H9 (cell line): Measurements from ENCODE around the gene SWSAP1. TPM values are rescaled to one million over a fixed set of nuclear protein-coding genes. Genes with fewer than 3 reads are reported as not detected.

Source experiments
- DNase-seq: peaks from one replicate; pipeline ENCODE4 v3.0.0-alpha.2; 2017
- H2AFZ ChIP-seq: one replicate; pipeline ENCODE4 v1.6.1; 2013; ENCODE audit warnings: mild to moderate bottlenecking, low read length, control low read depth, moderate library complexity
- H2AK5ac ChIP-seq: 2 replicates; pipeline ENCODE4 v1.6.1; 2013; ENCODE audit warnings: low read length, control low read depth, mixed read lengths; ENCODE audit not compliant: insufficient read length
- H2BK120ac ChIP-seq: one replicate; pipeline ENCODE4 v1.6.1; 2013; ENCODE audit warnings: low read depth, mild to moderate bottlenecking, low read length, control low read depth, inconsistent platforms; ENCODE audit not compliant: poor library complexity, severe bottlenecking
- H2BK12ac ChIP-seq: 2 replicates; pipeline ENCODE4 v1.6.1; 2013; ENCODE audit warnings: low read length, control low read depth, mixed read lengths, low read depth; ENCODE audit not compliant: insufficient read length
- H2BK15ac ChIP-seq: 2 replicates; pipeline ENCODE4 v1.6.1; 2013; ENCODE audit warnings: low read depth, low read length, control low read depth
- H2BK20ac ChIP-seq: one replicate; pipeline ENCODE4 v1.6.1; 2013; ENCODE audit warnings: low read depth, mild to moderate bottlenecking, low read length, control low read depth, inconsistent platforms; ENCODE audit not compliant: poor library complexity, severe bottlenecking
- H2BK5ac ChIP-seq: 2 replicates; pipeline ENCODE4 v1.6.1; 2013; ENCODE audit warnings: low read length, control low read depth, mixed read lengths; ENCODE audit not compliant: insufficient read length
- H3K14ac ChIP-seq: 2 replicates; pipeline ENCODE4 v1.6.1; 2013; ENCODE audit warnings: low read length, control low read depth; ENCODE audit not compliant: insufficient read depth
- H3K18ac ChIP-seq: 2 replicates; pipeline ENCODE4 v1.6.1; 2013; ENCODE audit warnings: low read depth, mild to moderate bottlenecking, mixed read lengths, low read length, control low read depth; ENCODE audit not compliant: insufficient read length
- H3K23ac ChIP-seq: 2 replicates; pipeline ENCODE4 v1.6.1; 2013; ENCODE audit warnings: low read length, control low read depth, mixed read lengths, low read depth; ENCODE audit not compliant: insufficient read length
- H3K23me2 ChIP-seq: 2 replicates; pipeline ENCODE4 v1.6.1; 2013; ENCODE audit warnings: low read depth, mild to moderate bottlenecking, mixed read lengths, low read length, control low read depth; ENCODE audit not compliant: insufficient read length, poor library complexity, severe bottlenecking
- H3K27ac ChIP-seq: 2 replicates; pipeline ENCODE4 v1.5.1; 2013; ENCODE audit warnings: low read length, control low read depth, mixed read lengths, low read depth; ENCODE audit not compliant: insufficient read length
- H3K27me3 ChIP-seq: 2 replicates; pipeline ENCODE4 v1.6.1; 2013; ENCODE audit warnings: low read length, control low read depth, inconsistent platforms; ENCODE audit not compliant: insufficient read depth
- H3K4ac ChIP-seq: 2 replicates; pipeline ENCODE4 v1.6.1; 2013; ENCODE audit warnings: low read depth, mild to moderate bottlenecking, control low read depth, inconsistent platforms, low read length, moderate library complexity
- H3K4me1 ChIP-seq: 2 replicates; pipeline ENCODE4 v1.6.1; 2013; ENCODE audit warnings: low read length, control low read depth, inconsistent platforms; ENCODE audit not compliant: insufficient read depth
- H3K4me2 ChIP-seq: 2 replicates; pipeline ENCODE4 v1.6.1; 2013; ENCODE audit warnings: low read length, control low read depth, mixed read lengths; ENCODE audit not compliant: insufficient read length, insufficient read depth
- H3K56ac ChIP-seq: 2 replicates; pipeline ENCODE4 v1.6.1; 2013; ENCODE audit warnings: low read depth, mild to moderate bottlenecking, mixed read lengths, low read length, control low read depth; ENCODE audit not compliant: insufficient read length
- H3K79me1 ChIP-seq: 2 replicates; pipeline ENCODE4 v1.6.1; 2013; ENCODE audit warnings: low read depth, mild to moderate bottlenecking, moderate library complexity, low read length, control low read depth, inconsistent platforms; ENCODE audit not compliant: insufficient read depth, poor library complexity, severe bottlenecking
- H3K79me2 ChIP-seq: 2 replicates; pipeline ENCODE4 v1.6.1; 2013; ENCODE audit warnings: low read length, control low read depth, inconsistent platforms; ENCODE audit not compliant: insufficient read depth
- H3K9ac ChIP-seq: 2 replicates; pipeline ENCODE4 v1.6.1; 2013; ENCODE audit warnings: low read length, control low read depth, mixed read lengths; ENCODE audit not compliant: insufficient read length; ENCODE audit errors: extremely low read depth
- H3K9me3 ChIP-seq: one replicate; pipeline ENCODE4 v1.6.1; 2013; ENCODE audit warnings: low read depth, low read length, inconsistent platforms; ENCODE audit not compliant: control insufficient read depth
- H3T11ph ChIP-seq: one replicate; pipeline ENCODE4 v1.6.1; 2013; ENCODE audit warnings: mild to moderate bottlenecking, low read length, control low read depth, inconsistent platforms
- H4K20me1 ChIP-seq: one replicate; pipeline ENCODE4 v1.6.1; 2013; ENCODE audit not compliant: control insufficient read depth, insufficient read length, insufficient read depth
- H4K5ac ChIP-seq: 2 replicates; pipeline ENCODE4 v1.6.1; 2013; ENCODE audit warnings: low read depth, mild to moderate bottlenecking, mixed read lengths, low read length, control low read depth; ENCODE audit not compliant: insufficient read length
- H4K8ac ChIP-seq: replicated peaks from 2 replicates; pipeline ENCODE4 v1.6.1; 2013; ENCODE audit warnings: low read length, control low read depth, mixed read lengths, low read depth; ENCODE audit not compliant: insufficient read length
- H4K91ac ChIP-seq: 2 replicates; pipeline ENCODE4 v1.6.1; 2013; ENCODE audit warnings: low read depth, mild to moderate bottlenecking, moderate library complexity, mixed read lengths, low read length, control low read depth; ENCODE audit not compliant: insufficient read length
- H3K27ac Mint-ChIP-seq, 3 experiments: 2 replicates in 2 of 3; 3 replicates in 1 of 3; pipeline ENCODE4 v1.8.0; 2020 to 2021; ENCODE audit warnings: mixed read lengths in 3 of 3, mild to moderate bottlenecking in 1 of 3, moderate library complexity in 1 of 3
- H3K27me3 Mint-ChIP-seq: 2 replicates; pipeline ENCODE4 v1.8.0; 2021; ENCODE audit warnings: low read depth, mild to moderate bottlenecking, moderate library complexity, mixed read lengths
- H3K36me3 Mint-ChIP-seq, 3 experiments: 2 replicates in 2 of 3; 3 replicates in 1 of 3; pipeline ENCODE4 v1.8.0; 2020 to 2021; ENCODE audit warnings: low read depth in 3 of 3, mixed read lengths in 3 of 3; ENCODE audit not compliant: insufficient read depth in 1 of 3
- H3K4me1 Mint-ChIP-seq, 2 experiments: 2 replicates each; pipeline ENCODE4 v1.8.0; 2020; ENCODE audit warnings: mixed read lengths in 2 of 2
- H3K4me3 Mint-ChIP-seq, 2 experiments: 2 replicates in 1 of 2; 3 replicates in 1 of 2; pipeline ENCODE4 v1.8.0; 2020 to 2021; ENCODE audit warnings: mild to moderate bottlenecking in 2 of 2, mixed read lengths in 2 of 2, moderate library complexity in 1 of 2
- H3K9me3 Mint-ChIP-seq, 2 experiments: 2 replicates in 1 of 2; 3 replicates in 1 of 2; pipeline ENCODE4 v1.8.0; 2020; ENCODE audit warnings: mild to moderate bottlenecking in 2 of 2, mixed read lengths in 2 of 2, moderate library complexity in 1 of 2
- WGBS: extraction: QIAGEN DNeasy Blood & Tissue Kit; methylation state at CpG from one replicate; pipeline ENCODE4 v1.1.7; 2013; ENCODE audit warnings: missing lambda C conversion rate, low lambda C conversion rate, mixed read lengths; ENCODE audit not compliant: insufficient read length; ENCODE audit errors: extremely low coverage; 5-methylcytosine and 5-hydroxymethylcytosine counted together
- total RNA-seq: library from RNA; stranded (reverse); gene quantifications from 2 replicates; pipeline ENCODE4 v1.2.1, GENCODE V29; 2021
- TF ChIP-seq, protein P1 (sequence below): fragments of 200-600 bp; sonication (generic); conservative IDR thresholded peaks from 3 replicates; pipeline ENCODE4 v1.8.0; 2021; ENCODE audit warnings: antibody characterized with exemption, mild to moderate bottlenecking

The SWSAP1 gene
- total RNA-seq, 1 experiment from 2014 or later, result 3.8 TPM

DNA sequence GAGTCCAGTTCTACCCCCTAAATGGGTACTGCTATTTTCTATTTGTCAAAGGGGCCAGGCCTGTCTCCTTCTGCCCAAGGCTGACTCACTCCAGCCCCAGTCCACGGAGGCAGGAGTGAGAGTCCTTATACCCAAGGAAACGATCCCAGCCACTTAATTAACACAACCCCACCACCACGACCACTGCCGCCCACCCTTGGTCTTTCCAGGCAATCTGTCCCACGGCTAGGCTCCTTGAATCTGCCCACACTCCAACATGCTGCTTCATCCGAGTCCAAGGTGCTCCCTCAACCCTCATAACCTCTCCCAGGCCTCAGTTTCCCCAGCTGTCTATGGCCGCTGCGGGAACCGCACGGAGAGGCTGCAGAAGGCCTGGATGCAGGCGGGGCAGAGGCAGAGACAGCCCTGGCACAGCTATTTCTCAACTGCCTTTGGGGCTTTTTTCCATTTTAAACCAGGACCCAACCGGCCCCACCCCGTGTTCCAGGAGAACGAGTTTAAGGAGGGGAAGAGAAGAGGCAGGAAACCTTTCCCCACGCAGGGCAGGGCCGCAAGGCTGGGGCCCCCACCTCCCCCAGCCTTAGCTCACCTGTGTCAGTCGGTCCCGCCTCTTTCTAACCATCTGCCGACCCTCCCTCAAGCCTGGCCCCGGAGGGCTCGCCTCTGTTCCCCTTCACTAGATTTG lies 35.8 kb upstream of the SWSAP1 start:
- no peak overlapping the region for H2AFZ ChIP-seq
- H3K27ac Mint-ChIP-seq, result no peak overlapping the region

More for the DNA sequence above, 35.8 kb upstream of the SWSAP1 start:
- no peak overlapping the region for H2BK5ac ChIP-seq
- Mint-ChIP-seq H3K4me1 (peaks cover 7% of the 10 kb centered on the region in 2 experiments), H3K9me3 (no peaks in the 10 kb centered on the region; a peak in 1 of 5 replicates), H3K36me3 (peaks cover 14 to 42% (median 36%) of the 10 kb centered on the region in 3 experiments), H3K27me3 (peaks cover 3% of the 10 kb centered on the region; the same call in 1 of the 2 replicates), H3K4me3 (peak overlapping the region; percentile 74 to 89)
- H3T11ph ChIP-seq, result no peak overlapping the region
- H3K9ac ChIP-seq, result no peak overlapping the region
- no peak overlapping the region for H2BK12ac ChIP-seq
- no peak overlapping the region for H4K91ac ChIP-seq
- no peaks in the 10 kb centered on the region for H3K27me3 ChIP-seq
- H2AK5ac ChIP-seq, result no peak overlapping the region
- H3K79me1 ChIP-seq, result no peaks in the 10 kb centered on the region
- no peaks in the 10 kb centered on the region for H3K4me1 ChIP-seq
- H3K27ac ChIP-seq, result no peak overlapping the region
- H4K20me1 ChIP-seq, result no peaks in the 10 kb centered on the region
- H3K14ac ChIP-seq, result no peak overlapping the region
- H4K8ac ChIP-seq, result no peak overlapping the region
- no peak for DNase-seq
- H2BK15ac ChIP-seq, result no peak overlapping the region
- H3K4me2 ChIP-seq, result peak overlapping the region; percentile 45
- TF ChIP-seq, protein P1, sequence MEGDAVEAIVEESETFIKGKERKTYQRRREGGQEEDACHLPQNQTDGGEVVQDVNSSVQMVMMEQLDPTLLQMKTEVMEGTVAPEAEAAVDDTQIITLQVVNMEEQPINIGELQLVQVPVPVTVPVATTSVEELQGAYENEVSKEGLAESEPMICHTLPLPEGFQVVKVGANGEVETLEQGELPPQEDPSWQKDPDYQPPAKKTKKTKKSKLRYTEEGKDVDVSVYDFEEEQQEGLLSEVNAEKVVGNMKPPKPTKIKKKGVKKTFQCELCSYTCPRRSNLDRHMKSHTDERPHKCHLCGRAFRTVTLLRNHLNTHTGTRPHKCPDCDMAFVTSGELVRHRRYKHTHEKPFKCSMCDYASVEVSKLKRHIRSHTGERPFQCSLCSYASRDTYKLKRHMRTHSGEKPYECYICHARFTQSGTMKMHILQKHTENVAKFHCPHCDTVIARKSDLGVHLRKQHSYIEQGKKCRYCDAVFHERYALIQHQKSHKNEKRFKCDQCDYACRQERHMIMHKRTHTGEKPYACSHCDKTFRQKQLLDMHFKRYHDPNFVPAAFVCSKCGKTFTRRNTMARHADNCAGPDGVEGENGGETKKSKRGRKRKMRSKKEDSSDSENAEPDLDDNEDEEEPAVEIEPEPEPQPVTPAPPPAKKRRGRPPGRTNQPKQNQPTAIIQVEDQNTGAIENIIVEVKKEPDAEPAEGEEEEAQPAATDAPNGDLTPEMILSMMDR, result no peak
- peaks cover 8% of the 10 kb centered on the region for H3K23me2 ChIP-seq
- no peak overlapping the region for H2BK20ac ChIP-seq
- no peak overlapping the region for H3K18ac ChIP-seq
- no peaks in the 10 kb centered on the region for H3K9me3 ChIP-seq
- H3K4ac ChIP-seq, result no peak overlapping the region
- no peaks in the 10 kb centered on the region for H3K79me2 ChIP-seq
- H3K23ac ChIP-seq, result no peak overlapping the region
- H2BK120ac ChIP-seq, result no peak overlapping the region
- WGBS, result no CpG with 5 or more reads among the region's 21 CpGs
- H4K5ac ChIP-seq, result no peak overlapping the region
- H3K56ac ChIP-seq, result no peak overlapping the region
